ENCODE data around the gene AFF3.

The AFF3 gene

DNA sequence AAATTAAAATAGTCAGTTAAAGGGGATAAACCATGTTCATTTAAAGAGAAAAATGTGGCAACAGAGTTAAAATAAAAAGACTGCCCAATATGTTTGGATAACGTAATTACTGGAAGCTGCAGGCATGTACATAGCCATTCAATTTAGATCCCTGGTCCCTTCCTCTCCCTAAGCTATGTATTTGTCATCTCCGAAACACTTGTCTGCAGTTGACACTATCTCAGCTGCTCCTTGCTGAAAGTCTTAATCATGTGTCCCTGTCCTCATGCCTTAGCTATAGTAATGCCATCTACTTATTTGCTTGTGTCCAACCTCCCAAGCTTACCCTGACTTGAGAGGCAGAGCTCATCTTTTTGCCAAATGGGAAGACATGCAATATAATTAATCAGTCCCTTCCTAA is 478.7 kb downstream of the AFF3 start:
- TF ChIP-seq, protein P1, sequence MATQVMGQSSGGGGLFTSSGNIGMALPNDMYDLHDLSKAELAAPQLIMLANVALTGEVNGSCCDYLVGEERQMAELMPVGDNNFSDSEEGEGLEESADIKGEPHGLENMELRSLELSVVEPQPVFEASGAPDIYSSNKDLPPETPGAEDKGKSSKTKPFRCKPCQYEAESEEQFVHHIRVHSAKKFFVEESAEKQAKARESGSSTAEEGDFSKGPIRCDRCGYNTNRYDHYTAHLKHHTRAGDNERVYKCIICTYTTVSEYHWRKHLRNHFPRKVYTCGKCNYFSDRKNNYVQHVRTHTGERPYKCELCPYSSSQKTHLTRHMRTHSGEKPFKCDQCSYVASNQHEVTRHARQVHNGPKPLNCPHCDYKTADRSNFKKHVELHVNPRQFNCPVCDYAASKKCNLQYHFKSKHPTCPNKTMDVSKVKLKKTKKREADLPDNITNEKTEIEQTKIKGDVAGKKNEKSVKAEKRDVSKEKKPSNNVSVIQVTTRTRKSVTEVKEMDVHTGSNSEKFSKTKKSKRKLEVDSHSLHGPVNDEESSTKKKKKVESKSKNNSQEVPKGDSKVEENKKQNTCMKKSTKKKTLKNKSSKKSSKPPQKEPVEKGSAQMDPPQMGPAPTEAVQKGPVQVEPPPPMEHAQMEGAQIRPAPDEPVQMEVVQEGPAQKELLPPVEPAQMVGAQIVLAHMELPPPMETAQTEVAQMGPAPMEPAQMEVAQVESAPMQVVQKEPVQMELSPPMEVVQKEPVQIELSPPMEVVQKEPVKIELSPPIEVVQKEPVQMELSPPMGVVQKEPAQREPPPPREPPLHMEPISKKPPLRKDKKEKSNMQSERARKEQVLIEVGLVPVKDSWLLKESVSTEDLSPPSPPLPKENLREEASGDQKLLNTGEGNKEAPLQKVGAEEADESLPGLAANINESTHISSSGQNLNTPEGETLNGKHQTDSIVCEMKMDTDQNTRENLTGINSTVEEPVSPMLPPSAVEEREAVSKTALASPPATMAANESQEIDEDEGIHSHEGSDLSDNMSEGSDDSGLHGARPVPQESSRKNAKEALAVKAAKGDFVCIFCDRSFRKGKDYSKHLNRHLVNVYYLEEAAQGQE (IDR thresholded peaks at IDR 0.05; ENCODE audit: insufficient read depth in 1 of 2, low read depth in 2 of 2, low read length in 2 of 2), result no peak
- TF ChIP-seq TAF1 (IDR thresholded peaks at IDR 0.05; ENCODE audit: borderline replicate concordance, insufficient read depth, low read length) (no peak), POLR2AphosphoS5 (IDR thresholded peaks at IDR 0.05; ENCODE audit: low read depth, low read length) (no peak), FOXP2 (optimal IDR thresholded peaks at IDR 0.05; ENCODE audit: borderline replicate concordance, extremely low read depth, extremely low read length, insufficient read depth) (no peak), SIN3A (IDR thresholded peaks at IDR 0.05; ENCODE audit: borderline replicate concordance, insufficient read depth, low read length) (no peak)

DNA sequence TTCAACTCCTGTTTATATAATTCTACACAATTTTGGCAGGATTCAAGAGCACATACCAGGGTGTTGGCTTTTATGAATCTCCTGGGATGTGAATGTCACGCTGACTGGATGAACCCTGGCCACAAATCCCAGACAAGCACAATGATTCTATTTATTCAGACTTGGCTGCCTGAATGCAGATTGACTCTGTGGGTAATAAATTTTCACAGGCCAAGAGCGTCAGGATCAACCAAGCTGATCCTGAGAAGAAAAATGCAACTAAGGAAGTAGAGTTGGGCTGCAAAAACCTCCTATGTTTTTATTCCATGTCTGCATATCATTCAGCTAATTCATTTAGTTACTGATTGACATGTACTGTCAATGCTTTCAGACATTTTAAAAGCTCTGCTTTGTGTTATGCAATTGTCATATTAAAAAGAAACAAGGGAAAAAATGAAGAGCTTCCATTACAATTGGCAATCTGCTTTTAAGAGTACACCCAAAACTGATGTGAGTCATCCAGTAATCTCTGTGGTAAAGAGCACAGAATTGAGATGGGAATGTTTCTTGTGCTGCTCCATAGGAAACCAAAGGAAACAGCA is 479.5 kb downstream of the AFF3 start:
- TF ChIP-seq FOXP2 (optimal IDR thresholded peaks at IDR 0.05; ENCODE audit: borderline replicate concordance, extremely low read depth, extremely low read length, insufficient read depth), result no peak
- TF ChIP-seq, protein P1 (IDR thresholded peaks at IDR 0.05; ENCODE audit: insufficient read depth in 1 of 2, low read depth in 2 of 2, low read length in 2 of 2), result no peak
- TF ChIP-seq POLR2AphosphoS5 (IDR thresholded peaks at IDR 0.05; ENCODE audit: low read depth, low read length), result no peak
- TF ChIP-seq TAF1 (IDR thresholded peaks at IDR 0.05; ENCODE audit: borderline replicate concordance, insufficient read depth, low read length), result no peak
- no peak for TF ChIP-seq SIN3A (IDR thresholded peaks at IDR 0.05; ENCODE audit: borderline replicate concordance, insufficient read depth, low read length)

DNA sequence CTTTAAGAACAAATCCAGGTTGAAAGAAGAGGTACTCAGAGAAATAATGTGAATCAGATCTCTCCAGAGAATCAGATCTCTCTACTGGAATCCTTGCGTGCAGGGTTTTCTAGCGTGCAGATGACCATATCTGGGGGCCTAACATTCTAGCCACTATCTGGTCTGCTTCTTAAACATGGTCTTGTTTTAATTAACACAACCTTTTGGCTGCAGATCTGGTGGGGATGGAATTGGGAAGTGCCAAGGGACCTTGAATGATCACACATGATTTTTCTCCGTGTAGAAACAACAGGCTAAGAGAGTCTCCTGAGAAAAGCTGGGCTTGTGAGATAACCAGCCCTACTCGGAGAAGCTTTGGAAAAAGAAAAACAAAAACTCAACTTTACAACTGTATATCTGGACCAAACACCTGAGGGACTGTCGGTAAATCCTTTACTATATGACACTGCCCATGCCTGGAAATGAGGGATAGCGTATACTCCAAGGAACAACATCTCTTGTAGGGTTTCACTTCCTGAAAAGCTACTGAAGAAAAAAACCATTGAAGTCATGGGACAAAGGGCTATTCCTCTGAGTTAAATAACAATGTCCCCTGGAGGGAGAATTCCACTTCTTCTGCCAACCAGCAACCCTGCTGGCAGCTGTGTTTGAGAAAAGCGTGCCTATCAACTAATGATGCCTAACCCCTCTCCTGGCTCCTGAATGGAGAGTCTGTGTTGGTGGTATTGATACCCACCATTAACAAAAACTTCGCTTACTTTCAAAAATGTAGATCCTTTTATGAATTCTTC is 481.6 kb downstream of the AFF3 start:
- no peak for TF ChIP-seq FOXP2 (optimal IDR thresholded peaks at IDR 0.05; ENCODE audit: borderline replicate concordance, extremely low read depth, extremely low read length, insufficient read depth)

DNA sequence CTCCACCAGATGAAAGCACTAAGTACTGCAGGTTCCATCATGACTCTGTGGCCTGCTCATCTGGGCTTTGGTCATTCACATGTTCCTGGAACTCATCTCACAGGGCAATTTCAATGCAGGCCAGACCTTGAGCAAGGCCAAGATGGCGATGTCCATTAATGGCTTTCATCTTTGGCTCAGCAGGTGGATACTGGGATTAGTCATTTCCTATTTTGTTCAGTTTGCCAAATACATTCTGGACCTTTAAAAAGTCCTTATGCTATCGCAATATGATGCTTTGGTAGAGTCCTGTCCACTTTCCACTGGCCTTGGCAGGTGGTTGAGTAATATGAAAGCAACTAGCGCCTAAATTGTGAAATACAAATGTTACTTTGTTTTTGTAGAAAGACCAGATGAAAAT is 482.5 kb downstream of the AFF3 start:
- TF ChIP-seq TAF1 (IDR thresholded peaks at IDR 0.05; ENCODE audit: borderline replicate concordance, insufficient read depth, low read length), result no peak
- TF ChIP-seq FOXP2 (optimal IDR thresholded peaks at IDR 0.05; ENCODE audit: borderline replicate concordance, extremely low read depth, extremely low read length, insufficient read depth), result no peak
- TF ChIP-seq, protein P1 (IDR thresholded peaks at IDR 0.05; ENCODE audit: insufficient read depth in 1 of 2, low read depth in 2 of 2, low read length in 2 of 2), result no peak
- no peak for TF ChIP-seq SIN3A (IDR thresholded peaks at IDR 0.05; ENCODE audit: borderline replicate concordance, insufficient read depth, low read length)
- TF ChIP-seq POLR2AphosphoS5 (IDR thresholded peaks at IDR 0.05; ENCODE audit: low read depth, low read length), result no peak

DNA sequence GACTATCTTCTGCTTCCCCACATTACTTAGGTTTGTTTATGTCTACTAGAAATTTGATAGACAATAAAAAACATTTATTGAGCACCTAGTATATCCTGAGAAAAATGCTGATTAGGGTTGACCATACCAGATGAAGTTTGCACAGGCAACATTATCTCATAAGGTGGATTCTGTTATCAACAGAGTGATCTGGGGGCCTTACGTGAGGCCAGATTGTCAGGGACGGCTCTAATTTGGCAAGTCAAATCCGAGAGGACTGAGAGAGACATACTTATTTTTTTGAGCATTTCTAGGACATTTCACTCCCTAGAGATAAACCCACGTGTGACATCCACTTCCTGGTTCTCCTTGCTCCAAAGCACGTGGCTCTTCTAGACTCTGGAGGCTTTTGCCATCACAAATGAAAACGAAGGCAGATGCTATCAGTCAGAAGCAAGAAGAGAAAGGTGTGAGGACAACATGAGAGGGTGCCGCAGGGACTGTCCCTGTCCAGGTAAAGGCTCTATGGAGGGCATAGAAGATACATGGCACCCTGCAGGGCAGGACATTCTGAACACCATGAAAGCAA is 484.6 kb downstream of the AFF3 start:
- TF ChIP-seq, protein P1 (IDR thresholded peaks at IDR 0.05; ENCODE audit: insufficient read depth in 1 of 2, low read depth in 2 of 2, low read length in 2 of 2), result no peak
- TF ChIP-seq POLR2AphosphoS5 (IDR thresholded peaks at IDR 0.05; ENCODE audit: low read depth, low read length) (no peak), FOXP2 (optimal IDR thresholded peaks at IDR 0.05; ENCODE audit: borderline replicate concordance, extremely low read depth, extremely low read length, insufficient read depth) (no peak), TAF1 (IDR thresholded peaks at IDR 0.05; ENCODE audit: borderline replicate concordance, insufficient read depth, low read length) (no peak), SIN3A (IDR thresholded peaks at IDR 0.05; ENCODE audit: borderline replicate concordance, insufficient read depth, low read length) (no peak)

Measured in PFSK-1 (cell line).